Osteocyte (in vitro differentiated cells): Measurements from ENCODE around the gene ITGA7. TPM values are rescaled to one million over a fixed set of nuclear protein-coding genes. Genes with fewer than 3 reads are reported as not detected.

Experiments used
- DNase-seq: peaks from one replicate; pipeline ENCODE4 v3.0.0; 2021; ENCODE audit warnings: mixed read lengths; ENCODE audit not compliant: unreplicated experiment; ENCODE audit errors: extremely low spot score
- H3K27ac Mint-ChIP-seq: one replicate; pipeline ENCODE4 v1.8.0; 2021; ENCODE audit warnings: mild to moderate bottlenecking, mixed read lengths; ENCODE audit not compliant: unreplicated experiment
- H3K27me3 Mint-ChIP-seq: one replicate; pipeline ENCODE4 v1.8.0; 2021; ENCODE audit warnings: mixed read lengths; ENCODE audit not compliant: unreplicated experiment
- H3K36me3 Mint-ChIP-seq: one replicate; pipeline ENCODE4 v1.8.0; 2021; ENCODE audit warnings: mixed read lengths; ENCODE audit not compliant: unreplicated experiment
- H3K4me1 Mint-ChIP-seq: one replicate; pipeline ENCODE4 v1.8.0; 2021; ENCODE audit warnings: mixed read lengths; ENCODE audit not compliant: unreplicated experiment
- H3K4me3 Mint-ChIP-seq: one replicate; pipeline ENCODE4 v1.8.0; 2021; ENCODE audit warnings: mild to moderate bottlenecking, moderate library complexity, mixed read lengths; ENCODE audit not compliant: unreplicated experiment
- H3K9me3 Mint-ChIP-seq: one replicate; pipeline ENCODE4 v1.8.0; 2021; ENCODE audit warnings: mixed read lengths; ENCODE audit not compliant: unreplicated experiment
- total RNA-seq: library from RNA; stranded (reverse); gene quantifications from 2 replicates; pipeline ENCODE4 v1.2.1, GENCODE V29; 2021
- TF ChIP-seq, protein P1 (sequence below): fragments of 200-600 bp; sonication (generic); IDR thresholded peaks from 2 replicates; pipeline ENCODE4 v1.5.0; 2021; ENCODE audit warnings: antibody characterized with exemption, mild to moderate bottlenecking, moderate library complexity

Gene ITGA7
- total RNA-seq, 1 donor from 2014 or later: 5.7 TPM

DNA sequence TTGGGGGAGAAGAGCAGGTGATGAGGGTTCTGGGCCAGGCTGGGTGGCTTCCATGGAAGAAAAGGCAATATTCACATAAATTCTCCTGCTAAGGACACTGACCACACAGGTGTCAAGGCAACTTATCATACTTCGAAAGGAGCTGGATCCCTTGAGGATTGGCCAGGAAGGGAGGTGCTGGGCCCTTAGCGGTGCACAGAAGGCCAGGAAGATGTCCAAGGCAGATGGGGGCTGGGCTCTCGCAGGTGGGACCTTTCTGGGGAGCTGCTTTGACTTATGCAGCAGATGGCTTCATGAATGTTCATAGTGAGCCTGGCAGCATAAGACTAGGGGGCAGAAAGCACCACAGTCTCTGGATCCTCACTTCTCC is 17.2 kb upstream of the ITGA7 start:
- Mint-ChIP-seq H3K27me3 (no peaks in the 10 kb centered on the region), H3K36me3 (peaks cover 25% of the 10 kb centered on the region), H3K4me3 (no peak overlapping the region), H3K4me1 (peaks cover 50% of the 10 kb centered on the region), H3K27ac (peak overlapping the region; percentile 58), H3K9me3 (no peaks in the 10 kb centered on the region)
- DNase-seq: no peak
- TF ChIP-seq, protein P1, sequence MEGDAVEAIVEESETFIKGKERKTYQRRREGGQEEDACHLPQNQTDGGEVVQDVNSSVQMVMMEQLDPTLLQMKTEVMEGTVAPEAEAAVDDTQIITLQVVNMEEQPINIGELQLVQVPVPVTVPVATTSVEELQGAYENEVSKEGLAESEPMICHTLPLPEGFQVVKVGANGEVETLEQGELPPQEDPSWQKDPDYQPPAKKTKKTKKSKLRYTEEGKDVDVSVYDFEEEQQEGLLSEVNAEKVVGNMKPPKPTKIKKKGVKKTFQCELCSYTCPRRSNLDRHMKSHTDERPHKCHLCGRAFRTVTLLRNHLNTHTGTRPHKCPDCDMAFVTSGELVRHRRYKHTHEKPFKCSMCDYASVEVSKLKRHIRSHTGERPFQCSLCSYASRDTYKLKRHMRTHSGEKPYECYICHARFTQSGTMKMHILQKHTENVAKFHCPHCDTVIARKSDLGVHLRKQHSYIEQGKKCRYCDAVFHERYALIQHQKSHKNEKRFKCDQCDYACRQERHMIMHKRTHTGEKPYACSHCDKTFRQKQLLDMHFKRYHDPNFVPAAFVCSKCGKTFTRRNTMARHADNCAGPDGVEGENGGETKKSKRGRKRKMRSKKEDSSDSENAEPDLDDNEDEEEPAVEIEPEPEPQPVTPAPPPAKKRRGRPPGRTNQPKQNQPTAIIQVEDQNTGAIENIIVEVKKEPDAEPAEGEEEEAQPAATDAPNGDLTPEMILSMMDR: no peak

DNA sequence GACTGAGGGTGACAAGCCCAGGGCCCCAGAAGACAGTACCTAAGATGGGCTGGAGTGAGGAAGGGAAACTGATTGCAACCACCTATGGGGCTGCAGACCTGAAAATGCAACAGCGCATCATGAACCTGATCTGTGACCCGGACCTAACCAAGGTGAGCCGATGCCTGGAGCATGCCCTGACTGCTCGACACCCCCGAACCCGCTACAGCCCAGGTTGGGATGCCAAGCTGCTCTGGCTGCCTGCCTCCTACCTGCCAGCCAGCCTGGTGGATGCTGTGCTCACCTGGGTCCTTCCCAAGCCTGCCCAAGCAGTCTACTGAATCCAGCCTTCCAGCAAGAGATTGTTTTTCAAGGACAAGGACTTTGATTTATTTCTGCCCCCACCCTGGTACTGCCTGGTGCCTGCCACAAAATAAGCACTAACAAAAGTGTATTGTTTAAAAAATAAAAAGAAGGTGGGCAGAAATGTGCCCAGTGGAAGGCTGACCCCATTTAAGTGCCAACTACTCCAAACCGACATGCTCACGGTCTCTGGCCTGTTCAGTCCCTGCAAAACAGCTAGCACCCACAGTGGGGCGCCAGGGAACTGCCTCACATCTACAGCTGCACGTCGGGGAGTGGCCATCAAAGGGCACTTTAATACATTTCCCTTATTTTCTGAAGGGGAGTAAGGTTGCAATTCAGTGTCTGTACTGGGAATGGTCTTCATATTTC is 16.7 kb upstream of the ITGA7 start:
- Mint-ChIP-seq H3K9me3 (no peaks in the 10 kb centered on the region), H3K27me3 (no peaks in the 10 kb centered on the region), H3K27ac (peak overlapping the region; percentile 58), H3K4me1 (peaks cover 50% of the 10 kb centered on the region), H3K4me3 (no peak overlapping the region), H3K36me3 (peaks cover 25% of the 10 kb centered on the region)
- TF ChIP-seq, protein P1: peak; percentile 56
- no peak for DNase-seq

DNA sequence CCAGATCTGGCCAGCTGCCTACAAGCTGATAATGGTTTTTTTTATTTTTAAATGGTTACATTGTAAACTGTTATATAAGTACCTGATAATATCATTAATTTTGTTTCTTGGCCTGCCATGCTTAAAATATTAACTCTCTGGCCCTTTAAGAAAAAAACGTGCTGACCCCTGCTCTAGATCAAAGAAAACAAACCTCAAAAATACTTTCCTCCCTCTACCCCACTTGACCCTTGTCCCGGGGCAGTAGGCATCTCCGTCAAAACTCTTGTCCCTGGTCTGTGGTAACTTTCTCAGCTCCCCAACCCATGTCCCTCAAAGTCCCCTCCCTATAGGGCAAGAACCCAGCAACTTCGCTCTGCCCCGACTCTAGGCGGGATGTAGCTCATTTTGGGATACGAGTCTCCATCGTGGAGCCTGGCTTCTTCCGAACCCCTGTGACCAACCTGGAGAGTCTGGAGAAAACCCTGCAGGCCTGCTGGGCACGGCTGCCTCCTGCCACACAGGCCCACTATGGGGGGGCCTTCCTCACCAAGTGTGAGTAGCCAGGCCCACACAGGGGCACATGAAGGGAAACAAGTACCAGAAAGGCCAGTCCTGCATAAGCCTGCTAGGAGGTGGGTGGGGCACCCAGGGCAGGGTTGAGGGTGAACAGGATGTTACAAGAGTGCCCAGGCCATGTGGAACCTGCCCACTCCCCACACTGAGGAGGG is 16.0 kb upstream of the ITGA7 start:
- Mint-ChIP-seq H3K4me1 (peaks cover 52% of the 10 kb centered on the region), H3K27ac (peak overlapping the region; percentile 60)
- TF ChIP-seq, protein P1: no peak

DNA sequence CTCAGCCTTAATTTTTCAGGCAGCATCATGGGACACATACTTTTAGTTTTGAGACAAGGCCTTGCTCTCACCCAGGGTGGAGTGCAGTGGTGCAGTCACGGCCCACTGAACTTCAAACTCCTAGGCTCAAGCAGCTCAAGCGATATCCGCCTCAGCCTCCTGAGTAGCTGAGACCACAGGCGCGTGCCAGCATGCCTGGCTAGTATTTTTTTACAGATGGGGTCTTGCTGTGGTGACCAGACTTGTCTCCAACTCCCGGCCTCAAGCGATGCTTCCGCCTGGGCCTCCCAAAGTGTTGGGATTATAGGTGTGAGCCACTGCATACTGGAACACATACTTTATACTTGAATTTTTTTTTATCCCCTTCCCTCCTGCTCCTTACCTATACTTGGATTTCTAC is 15.2 kb upstream of the ITGA7 start:
- H3K27me3 Mint-ChIP-seq: no peaks in the 10 kb centered on the region
- peaks cover 25% of the 10 kb centered on the region for H3K36me3 Mint-ChIP-seq
- DNase-seq: no peak
- TF ChIP-seq, protein P1: no peak
- peak overlapping the region; percentile 47 for H3K27ac Mint-ChIP-seq
- H3K4me1 Mint-ChIP-seq: peaks cover 60% of the 10 kb centered on the region
- no peak overlapping the region for H3K4me3 Mint-ChIP-seq
- H3K9me3 Mint-ChIP-seq: no peaks in the 10 kb centered on the region

More for the DNA sequence above, 16.0 kb upstream of the ITGA7 start:
- no peak for DNase-seq
- H3K9me3 Mint-ChIP-seq: no peaks in the 10 kb centered on the region
- H3K4me3 Mint-ChIP-seq: no peak overlapping the region
- peaks cover 25% of the 10 kb centered on the region for H3K36me3 Mint-ChIP-seq
- no peaks in the 10 kb centered on the region for H3K27me3 Mint-ChIP-seq

DNA sequence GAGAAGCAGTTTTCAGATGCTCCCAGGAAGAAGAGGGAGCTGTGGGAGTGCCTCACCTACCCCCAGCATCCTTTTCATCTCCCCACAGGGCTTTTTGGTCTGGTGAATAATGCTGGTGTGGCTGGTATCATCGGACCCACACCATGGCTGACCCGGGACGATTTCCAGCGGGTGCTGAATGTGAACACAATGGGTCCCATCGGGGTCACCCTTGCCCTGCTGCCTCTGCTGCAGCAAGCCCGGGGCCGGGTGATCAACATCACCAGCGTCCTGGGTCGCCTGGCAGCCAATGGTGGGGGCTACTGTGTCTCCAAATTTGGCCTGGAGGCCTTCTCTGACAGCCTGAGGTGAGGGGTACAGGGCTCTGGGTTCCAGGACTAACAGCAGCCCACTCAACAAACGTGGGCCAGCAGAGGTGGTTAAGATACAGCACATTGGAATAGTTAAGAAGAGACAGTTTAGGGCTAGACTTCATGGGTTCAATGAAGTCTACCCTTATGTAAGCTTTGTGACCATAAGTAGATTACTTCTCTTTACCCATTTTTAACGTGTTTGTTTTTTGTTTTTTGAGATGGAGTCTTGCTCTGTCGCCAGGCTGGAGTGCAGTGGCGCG is 14.0 kb upstream of the ITGA7 start:
- Mint-ChIP-seq H3K4me3 (no peak overlapping the region), H3K36me3 (peaks cover 21% of the 10 kb centered on the region), H3K4me1 (peaks cover 60% of the 10 kb centered on the region), H3K27ac (peak overlapping the region; percentile 50), H3K9me3 (no peaks in the 10 kb centered on the region), H3K27me3 (no peaks in the 10 kb centered on the region)
- no peak for DNase-seq
- TF ChIP-seq, protein P1: no peak
